Lung (tissue), 13 donors: ENCODE measurements around the gene NCOA6. TPM values are rescaled to one million over a fixed set of nuclear protein-coding genes. Genes with fewer than 3 reads are reported as not detected.

Experiments used
- ATAC-seq: fragments of 200-7000 bp; cut with Tn5 transposase; one replicate; pipeline ENCODE4 v1.9.1; 2020; ENCODE audit warnings: moderate number of reproducible peaks; ENCODE audit not compliant: insufficient read depth, low FRiP score
- DNase-seq, 3 donors: peaks; one replicate each; pipeline ENCODE4 v3.0.0-alpha.2; 2013 to 2017
- H3K27ac ChIP-seq, 2 donors: one replicate each; pipeline ENCODE4 v1.5.1; 2013; ENCODE audit warnings: mild to moderate bottlenecking in 2 of 2, moderate library complexity in 2 of 2, control low read depth in 1 of 2, inconsistent platforms in 1 of 2, low read depth in 1 of 2, low read length in 1 of 2
- H3K27me3 ChIP-seq, 3 donors: one replicate each; pipeline ENCODE4 v1.5.1; 2013; ENCODE audit warnings: low read length in 2 of 3; ENCODE audit not compliant: control insufficient read depth in 3 of 3, insufficient read depth in 3 of 3
- H3K36me3 ChIP-seq, 4 donors: one replicate each; pipeline ENCODE4 v1.5.1; 2013; ENCODE audit warnings: low read length in 4 of 4, mild to moderate bottlenecking in 1 of 4, moderate library complexity in 1 of 4; ENCODE audit not compliant: control insufficient read depth in 4 of 4, insufficient read depth in 4 of 4
- H3K4me1 ChIP-seq, 5 donors: one replicate each; pipeline ENCODE4 v1.5.1; 2013; ENCODE audit warnings: low read length in 5 of 5, mild to moderate bottlenecking in 2 of 5, moderate library complexity in 1 of 5; ENCODE audit not compliant: control insufficient read depth in 5 of 5, insufficient read depth in 5 of 5
- H3K4me3 ChIP-seq: one replicate; pipeline ENCODE4 v1.5.1; 2013; ENCODE audit warnings: mild to moderate bottlenecking, control low read depth, moderate library complexity
- H3K9ac ChIP-seq, 2 donors: one replicate each; pipeline ENCODE4 v1.5.1; 2013; ENCODE audit warnings: low read length in 2 of 2, control low read depth in 1 of 2; ENCODE audit not compliant: insufficient read depth in 1 of 2
- H3K9me3 ChIP-seq, 4 donors: one replicate each; pipeline ENCODE4 v1.5.1; 2013; ENCODE audit warnings: low read length in 3 of 4, mild to moderate bottlenecking in 1 of 4, moderate library complexity in 1 of 4; ENCODE audit not compliant: control insufficient read depth in 4 of 4, insufficient read depth in 3 of 4
- CTCF ChIP-seq: IDR thresholded peaks from 2 replicates; pipeline ENCODE4 v1.5.1; 2012; ENCODE audit warnings: mild to moderate bottlenecking; ENCODE audit errors: control extremely low read depth, extremely low read depth
- WGBS, 2 donors: extraction: QIAGEN DNeasy Blood & Tissue Kit; methylation state at CpG; one replicate each; pipeline ENCODE4 v1.1.7; 2013; 5-methylcytosine and 5-hydroxymethylcytosine counted together
- polyA plus RNA-seq, 2 donors: library from polyadenylated mRNA; stranded (reverse); fragments of 200-250 nt; gene quantifications; one replicate each; pipeline ENCODE4 v1.2.1, GENCODE V29; 2013
- small RNA-seq: library from RNA; depleted of rRNA; stranded (forward); fragments of <200 nt; gene quantifications from one replicate; pipeline ENCODE3, GENCODE V24; 2014; ENCODE audit warnings: low replicate concordance
- total RNA-seq, 2 donors: library from RNA; depleted of rRNA in 1 of 2; stranded (reverse); fragments of >200 nt in 1 of 2; gene quantifications; one replicate each; pipeline ENCODE4 v1.2.1, GENCODE V29; 2014 to 2021
- donor health status: control.
- donor health status: control.
- donor health status: Bipolar disorder and iron deficiency.
- donor health status: healthy.
- donor health status: DM: yes; HTN: yes; CAD: no.

NCOA6 gene
- total and polyA plus RNA-seq, 4 donors = 13.2 to 27.5 (median 21.8) TPM

- no peak overlapping the region for H3K27ac ChIP-seq
- peaks cover 0 to 7% (median 0%) of the 10 kb centered on the region in 5 donors for H3K4me1 ChIP-seq
- H3K27me3 ChIP-seq = no peaks in the 10 kb centered on the region
- H3K4me3 ChIP-seq = no peak overlapping the region
- 92 to 93% methylated on average over 5 of the region's 5 CpGs for WGBS, 2 donors
- no peak overlapping the region for H3K9ac ChIP-seq
- no peaks in the 10 kb centered on the region for H3K36me3 ChIP-seq
- no peak for ATAC-seq
- no peak for DNase-seq
- TF ChIP-seq CTCF = no peak
- H3K9me3 ChIP-seq = no peaks in the 10 kb centered on the region
These were observed 152.0 kb downstream of the NCOA6 start for GRCh38 chr20:34673412-34673811.

DNA sequence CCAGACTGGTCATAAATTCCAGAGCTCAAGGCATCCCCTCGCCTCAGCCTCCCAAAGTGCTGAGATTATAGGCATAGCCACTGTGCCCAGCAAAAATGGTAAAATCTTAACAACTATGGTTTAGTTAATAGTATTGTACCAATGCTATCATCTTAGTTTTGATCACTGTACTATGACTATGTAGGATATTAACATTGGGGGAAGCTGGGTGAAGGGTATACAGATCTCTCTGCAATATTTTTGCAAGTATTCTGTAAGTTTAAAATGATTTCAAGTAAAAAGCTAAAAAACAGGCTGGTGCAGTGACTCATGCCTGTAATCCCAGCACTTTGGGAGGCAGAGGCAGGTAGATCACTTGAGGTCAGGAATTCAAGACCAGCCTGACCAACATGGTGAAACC, 156.4 kb downstream of the NCOA6 start:
- 91 to 100% methylated on average over 1 of the region's 1 CpG for WGBS, 2 donors
- no peak overlapping the region for H3K9ac ChIP-seq
- H3K36me3 ChIP-seq = no peaks in the 10 kb centered on the region
- no peaks in the 10 kb centered on the region for H3K27me3 ChIP-seq
- H3K4me1 ChIP-seq = no peaks in the 10 kb centered on the region
- DNase-seq = no peak
- H3K9me3 ChIP-seq = no peaks in the 10 kb centered on the region
- H3K27ac ChIP-seq = no peak overlapping the region
- TF ChIP-seq CTCF = no peak
- H3K4me3 ChIP-seq = no peak overlapping the region
- ATAC-seq = no peak

Small RNA genes within 50 kb of the gene (small RNA-seq; reads per million reads assigned to genes)
- not detected for gene AL118520.1

Other genes starting within 250 kb of the NCOA6 start
- gene PIGU, start 148.6 kb downstream of the NCOA6 start, total RNA-seq = 10 to 100 TPM; 15.7 to 20.2 TPM
- 10 to 100 TPM; 19.9 to 21.2 TPM for gene PIGU, start 148.6 kb downstream of the NCOA6 start, polyA plus RNA-seq
- gene TP53INP2, start 121.3 kb downstream of the NCOA6 start, total RNA-seq = 10 to 100 TPM in 1 of 2 donors, 1 to 10 TPM in 1; 7.8 to 19.5 TPM
- gene TP53INP2, start 121.3 kb downstream of the NCOA6 start, polyA plus RNA-seq = 10 to 100 TPM in 1 of 2 donors, 1 to 10 TPM in 1; 5.8 to 15.0 TPM
- 10 to 100 TPM; 14.6 to 22.7 TPM for gene GGT7, start 47.2 kb upstream of the NCOA6 start, total RNA-seq
- gene GGT7, start 47.2 kb upstream of the NCOA6 start, polyA plus RNA-seq = 10 to 100 TPM in 1 of 2 donors, 1 to 10 TPM in 1; 9.4 to 10.4 TPM
- gene ACSS2, start 51.0 kb upstream of the NCOA6 start, total RNA-seq = 100 to 1,000 TPM; 168 to 300 TPM
- gene ACSS2, start 51.0 kb upstream of the NCOA6 start, polyA plus RNA-seq = 100 to 1,000 TPM in 1 of 2 donors, 10 to 100 TPM in 1; 69.7 to 154 TPM
- 10 to 100 TPM; 32.6 to 52.7 TPM for gene GSS, start 130.2 kb upstream of the NCOA6 start, total RNA-seq
- 10 to 100 TPM; 43.7 to 52.2 TPM for gene GSS, start 130.2 kb upstream of the NCOA6 start, polyA plus RNA-seq
- gene MYH7B, start 130.2 kb upstream of the NCOA6 start, total RNA-seq = under 1 TPM; 0.55 to 0.63 TPM
- under 1 TPM; 0.21 to 0.89 TPM for gene MYH7B, start 130.2 kb upstream of the NCOA6 start, polyA plus RNA-seq